Neutrophil (primary cell): ENCODE data around the gene TRERF1.

Source experiments
- H3K27ac ChIP-seq: fragments of 200-600 bp; sonication (generic); 2 replicates; pipeline ENCODE4 v1.5.1; 2016; ENCODE audit warnings: mild to moderate bottlenecking, moderate library complexity
- H3K27me3 ChIP-seq: fragments of 200-600 bp; sonication (generic); 2 replicates; pipeline ENCODE4 v1.6.0; 2016; ENCODE audit warnings: mild to moderate bottlenecking
- H3K36me3 ChIP-seq: fragments of 200-600 bp; sonication (generic); 2 replicates; pipeline ENCODE4 v1.5.1; 2017
- H3K4me1 ChIP-seq, 2 experiments: fragments of 200-600 bp in 1 of 2; sonication (generic) in 1 of 2; 1 replicate in 1 of 2; 2 replicates in 1 of 2; pipeline versions ENCODE4 v1.5.1 to v1.6.1; 2013 to 2016; ENCODE audit warnings: low read depth in 1 of 2, low read length in 1 of 2, mild to moderate bottlenecking in 1 of 2, moderate library complexity in 1 of 2; ENCODE audit not compliant: control insufficient read depth in 1 of 2, insufficient read depth in 1 of 2
- H3K4me3 ChIP-seq, 2 experiments: fragments of 200-600 bp in 1 of 2; sonication (generic) in 1 of 2; 1 replicate in 1 of 2; 2 replicates in 1 of 2; pipeline ENCODE4 v1.5.1; 2013 to 2016; ENCODE audit warnings: low read depth in 1 of 2, low read length in 1 of 2, mild to moderate bottlenecking in 1 of 2, moderate library complexity in 1 of 2
- H3K9me3 ChIP-seq: fragments of 200-600 bp; sonication (generic); 2 replicates; pipeline ENCODE4 v1.5.1; 2016
- TF ChIP-seq, protein P1 (sequence below): fragments of 200-600 bp; sonication (generic); IDR thresholded peaks from 2 replicates; pipeline ENCODE4 v1.5.1; 2016; ENCODE audit warnings: antibody characterized with exemption

TRERF1 gene

GRCh38 chr6:42428326-42429041, 23.2 kb downstream of the TRERF1 start:
- Histone ChIP-seq H3K4me1 (peaks cover 20 to 24% of the 10 kb centered on the region in 2 experiments), H3K9me3 (no peaks in the 10 kb centered on the region), H3K4me3 (peak overlapping the region in 1 of 2 experiments; percentile 13), H3K27ac (peak overlapping the region; percentile 71), H3K36me3 (no peaks in the 10 kb centered on the region), H3K27me3 (no peaks in the 10 kb centered on the region)
- TF ChIP-seq, protein P1, sequence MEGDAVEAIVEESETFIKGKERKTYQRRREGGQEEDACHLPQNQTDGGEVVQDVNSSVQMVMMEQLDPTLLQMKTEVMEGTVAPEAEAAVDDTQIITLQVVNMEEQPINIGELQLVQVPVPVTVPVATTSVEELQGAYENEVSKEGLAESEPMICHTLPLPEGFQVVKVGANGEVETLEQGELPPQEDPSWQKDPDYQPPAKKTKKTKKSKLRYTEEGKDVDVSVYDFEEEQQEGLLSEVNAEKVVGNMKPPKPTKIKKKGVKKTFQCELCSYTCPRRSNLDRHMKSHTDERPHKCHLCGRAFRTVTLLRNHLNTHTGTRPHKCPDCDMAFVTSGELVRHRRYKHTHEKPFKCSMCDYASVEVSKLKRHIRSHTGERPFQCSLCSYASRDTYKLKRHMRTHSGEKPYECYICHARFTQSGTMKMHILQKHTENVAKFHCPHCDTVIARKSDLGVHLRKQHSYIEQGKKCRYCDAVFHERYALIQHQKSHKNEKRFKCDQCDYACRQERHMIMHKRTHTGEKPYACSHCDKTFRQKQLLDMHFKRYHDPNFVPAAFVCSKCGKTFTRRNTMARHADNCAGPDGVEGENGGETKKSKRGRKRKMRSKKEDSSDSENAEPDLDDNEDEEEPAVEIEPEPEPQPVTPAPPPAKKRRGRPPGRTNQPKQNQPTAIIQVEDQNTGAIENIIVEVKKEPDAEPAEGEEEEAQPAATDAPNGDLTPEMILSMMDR = no peak

DNA sequence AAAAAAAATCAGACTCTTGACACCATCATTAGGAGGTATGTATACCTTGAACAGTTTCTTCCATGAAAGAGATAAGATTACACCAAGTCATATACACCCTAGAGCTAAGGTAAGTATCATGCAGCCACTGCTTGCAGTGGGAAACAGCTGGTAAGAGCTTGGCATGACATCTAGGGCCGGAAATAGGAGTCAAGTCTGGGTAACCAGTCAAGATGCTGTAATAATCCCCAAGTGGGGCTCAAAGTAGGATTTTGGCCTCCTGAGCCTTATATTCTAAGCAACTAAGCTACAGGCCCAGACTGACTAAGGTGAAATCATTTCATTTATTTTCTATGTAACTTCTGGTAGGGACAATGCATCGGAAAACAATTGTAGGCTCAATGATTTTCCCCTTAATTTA, 23.9 kb downstream of the TRERF1 start:
- TF ChIP-seq, protein P1 = no peak
- Histone ChIP-seq H3K27ac (peak overlapping the region; percentile 71), H3K27me3 (no peaks in the 10 kb centered on the region), H3K9me3 (no peaks in the 10 kb centered on the region), H3K36me3 (no peaks in the 10 kb centered on the region), H3K4me3 (no peak overlapping the region), H3K4me1 (peaks cover 20 to 24% of the 10 kb centered on the region in 2 experiments)

DNA sequence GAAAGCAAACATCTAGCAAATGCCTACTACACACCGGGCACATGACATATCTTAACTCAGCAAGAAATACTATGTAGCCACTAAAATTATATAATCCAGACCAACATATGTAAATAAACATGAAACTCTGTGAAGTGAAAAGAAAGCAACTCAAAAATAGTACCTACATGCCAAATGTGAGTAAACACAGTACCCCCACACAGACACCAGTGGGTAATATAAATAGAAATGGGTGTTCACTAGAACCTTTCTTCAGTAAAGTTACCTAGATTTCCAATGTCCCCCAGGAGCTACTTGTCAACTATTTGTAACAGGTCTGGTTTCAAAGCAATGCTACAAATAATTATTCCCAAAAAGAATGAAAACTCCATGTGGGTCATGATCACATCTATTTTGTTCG, 25.5 kb downstream of the TRERF1 start:
- TF ChIP-seq, protein P1 = no peak
- H3K4me3 ChIP-seq = no peak overlapping the region
- no peak overlapping the region for H3K27ac ChIP-seq
- no peaks in the 10 kb centered on the region for H3K36me3 ChIP-seq
- peaks cover 20 to 24% of the 10 kb centered on the region in 2 experiments for H3K4me1 ChIP-seq
- H3K27me3 ChIP-seq = no peaks in the 10 kb centered on the region
- no peaks in the 10 kb centered on the region for H3K9me3 ChIP-seq

DNA sequence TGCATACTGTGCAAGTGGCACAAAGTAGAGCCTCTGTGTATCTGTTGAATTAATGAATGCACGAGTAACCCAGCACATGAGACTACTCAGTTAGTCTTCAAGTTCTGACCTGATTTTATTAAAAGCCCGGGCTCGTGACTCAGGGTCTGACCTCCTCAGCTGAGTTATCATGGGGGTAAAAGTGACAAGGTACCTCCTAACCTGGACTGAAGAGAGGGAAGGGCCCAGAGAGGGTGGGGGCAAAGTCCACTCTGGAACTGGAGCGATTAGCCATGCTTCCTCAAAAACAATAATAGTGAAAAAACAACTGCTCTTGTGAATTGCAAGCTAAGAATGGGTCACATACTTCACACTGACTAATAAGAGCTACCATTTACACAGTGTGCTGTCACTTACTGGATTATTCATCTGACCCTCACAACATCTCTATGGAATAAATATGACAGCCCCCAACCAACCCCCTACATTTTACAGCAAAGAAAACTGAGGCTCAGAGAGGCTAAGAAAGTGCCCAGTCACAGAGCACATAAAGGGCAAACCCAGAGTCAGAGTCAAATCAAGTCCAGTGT, 26.7 kb downstream of the TRERF1 start:
- no peak overlapping the region for H3K27ac ChIP-seq
- no peak overlapping the region for H3K4me3 ChIP-seq
- H3K4me1 ChIP-seq = peaks cover 19 to 21% of the 10 kb centered on the region in 2 experiments
- TF ChIP-seq, protein P1 = no peak
- no peaks in the 10 kb centered on the region for H3K27me3 ChIP-seq
- H3K36me3 ChIP-seq = no peaks in the 10 kb centered on the region
- H3K9me3 ChIP-seq = no peaks in the 10 kb centered on the region

GRCh38 chr6:42423244-42423643, 28.5 kb downstream of the TRERF1 start:
- Histone ChIP-seq H3K4me3 (no peak overlapping the region), H3K27ac (no peak overlapping the region), H3K27me3 (no peaks in the 10 kb centered on the region), H3K9me3 (no peaks in the 10 kb centered on the region), H3K4me1 (peaks cover 2 to 4% of the 10 kb centered on the region in 2 experiments), H3K36me3 (no peaks in the 10 kb centered on the region)
- TF ChIP-seq, protein P1 = no peak
